HepG2 (cell line): ENCODE measurements around the gene ANK3. TPM values are rescaled to one million over a fixed set of nuclear protein-coding genes. Genes with fewer than 3 reads are reported as not detected.

Source experiments
- ATAC-seq: fragments of 200-7000 bp; cut with Tn5 transposase; 3 replicates; pipeline ENCODE4 v1.9.1; 2020; ENCODE audit warnings: mild to moderate bottlenecking, moderate library complexity
- BruUV-seq: library from RNA; stranded (reverse); fragments of 400-500 nt; replicated peaks from 2 replicates; lab custom pipeline; 2021; lab: Mats Ljungman, UMichigan
- CTCF ChIA-PET: fragments of 300-600 bp; formaldehyde crosslinking; extraction: SDS; loops from one replicate; lab custom pipeline; 2021; ENCODE audit warnings: low total read pairs, inconsistent platforms, low intra/inter-chr PET ratio; lab: Yijun Ruan, JAX
- POLR2A ChIA-PET: fragments of 350-600 bp; sonication (Branson Sonifier 250); formaldehyde crosslinking; loops from one replicate; lab custom pipeline; 2020; ENCODE audit warnings: antibody characterized with exemption, inconsistent platforms; lab: Yijun Ruan, JAX
- DNase-seq: peaks from one replicate; pipeline ENCODE4 v3.0.0-alpha.2; 2015; ENCODE audit warnings: low spot score
- FAIRE-seq: peaks from 3 replicates; lab custom pipeline; 2011; peaks lifted over from hg19 to GRCh38; lab: Jason Lieb, UNC
- H2AFZ ChIP-seq: one replicate; pipeline ENCODE4 v1.6.1; 2011; ENCODE audit warnings: low read length, inconsistent platforms
- H3K27ac ChIP-seq: fragments of 300-600 bp; 3 replicates; pipeline ENCODE4 v1.8.0; 2011; ENCODE audit warnings: mixed run types, mild to moderate bottlenecking, mixed read lengths, low read length, inconsistent platforms; ENCODE audit not compliant: insufficient read depth; ENCODE audit errors: extremely low read length
- H3K27me3 ChIP-seq, 2 experiments: fragments of 200-600 bp in 1 of 2; 2 replicates in 1 of 2; 3 replicates in 1 of 2; pipeline versions ENCODE4 v1.6.0 to v1.8.0; 2011; ENCODE audit warnings: low read length in 2 of 2, mild to moderate bottlenecking in 2 of 2, moderate library complexity in 2 of 2, inconsistent platforms in 1 of 2; ENCODE audit not compliant: insufficient read depth in 2 of 2, control insufficient read depth in 1 of 2
- H3K36me3 ChIP-seq, 2 experiments: fragments of 200-600 bp in 1 of 2; replicated peaks in 1 of 2; 2 replicates in 1 of 2; 3 replicates in 1 of 2; pipeline versions ENCODE4 v1.5.1 to v1.8.0; 2011; ENCODE audit warnings: low read length in 2 of 2, inconsistent platforms in 1 of 2; ENCODE audit not compliant: insufficient read depth in 2 of 2, control insufficient read depth in 1 of 2
- H3K4me1 ChIP-seq: 2 replicates; pipeline ENCODE4 v1.5.1; 2012; ENCODE audit warnings: low read length, inconsistent platforms; ENCODE audit not compliant: insufficient read depth
- H3K4me2 ChIP-seq: 2 replicates; pipeline ENCODE4 v1.6.0; 2011; ENCODE audit warnings: low read depth, low read length, inconsistent platforms
- H3K4me3 ChIP-seq, 3 experiments: fragments of 200-600 bp in 1 of 3; sonication (generic), shearing (Covaris generic) in 1 of 3; replicated peaks in 1 of 3; 2 replicates each; pipeline ENCODE4 v1.5.1; 2011 to 2016; ENCODE audit warnings: low read length in 3 of 3, inconsistent platforms in 2 of 3, low read depth in 2 of 3, mild to moderate bottlenecking in 2 of 3, control low read depth in 1 of 3, mixed read lengths in 1 of 3; ENCODE audit not compliant: insufficient read depth in 1 of 3
- H3K79me2 ChIP-seq: one replicate; pipeline ENCODE4 v1.6.1; 2011; ENCODE audit warnings: low read length, inconsistent platforms; ENCODE audit not compliant: insufficient read depth
- H3K9ac ChIP-seq: 2 replicates; pipeline ENCODE4 v1.6.0; 2011; ENCODE audit warnings: mild to moderate bottlenecking, low read depth, low read length, inconsistent platforms; ENCODE audit not compliant: insufficient read depth
- H3K9me3 ChIP-seq: 2 replicates; pipeline ENCODE4 v1.5.1; 2012; ENCODE audit warnings: mild to moderate bottlenecking, low read length
- H4K20me1 ChIP-seq: 2 replicates; pipeline ENCODE4 v1.6.0; 2011; ENCODE audit warnings: inconsistent platforms, mild to moderate bottlenecking, low read length, moderate library complexity; ENCODE audit not compliant: insufficient read depth
- CTCF ChIP-seq: sonication (generic); formaldehyde crosslinking; IDR thresholded peaks from 2 replicates; pipeline ENCODE4 v1.5.0; 2020; ENCODE audit warnings: mild to moderate bottlenecking, missing genetic modification reagents, moderate library complexity
- GTF2F1 ChIP-seq: fragments of 150-350 bp; IDR thresholded peaks from 2 replicates; pipeline ENCODE4 v1.6.1; 2014; ENCODE audit warnings: low read length
- HDAC2 ChIP-seq: sonication (generic); formaldehyde crosslinking; IDR thresholded peaks from 2 replicates; pipeline ENCODE4 v1.4.0; 2020; ENCODE audit warnings: missing genetic modification reagents
- JARID2 ChIP-seq: sonication (generic); formaldehyde crosslinking; IDR thresholded peaks from 2 replicates; pipeline ENCODE4 v1.8.1; 2023; ENCODE audit warnings: missing genetic modification reagents, inconsistent platforms; ENCODE audit not compliant: insufficient replicate concordance
- SMC3 ChIP-seq: IDR thresholded peaks from 2 replicates; pipeline ENCODE4 v1.6.1; 2011; ENCODE audit warnings: low read length, improper control_type of control experiment
- SRY ChIP-seq: sonication (generic); formaldehyde crosslinking; IDR thresholded peaks from 2 replicates; pipeline ENCODE4 v1.8.0; 2022; ENCODE audit warnings: mild to moderate bottlenecking, missing genetic modification reagents
- THRA ChIP-seq: sonication (generic); formaldehyde crosslinking; IDR thresholded peaks from 2 replicates; pipeline ENCODE4 v1.4.0; 2020; ENCODE audit warnings: missing genetic modification reagents, borderline replicate concordance
- TRAFD1 ChIP-seq: sonication (generic); formaldehyde crosslinking; IDR thresholded peaks from 2 replicates; pipeline ENCODE4 v1.5.1; 2020; ENCODE audit warnings: missing genetic modification reagents, mild to moderate bottlenecking, borderline replicate concordance
- WGBS: methylation state at CpG from one replicate; pipeline ENCODE4 v1.1.6; 2017; ENCODE audit warnings: low lambda C conversion rate; 5-methylcytosine and 5-hydroxymethylcytosine counted together
- in situ Hi-C: cut with HindIII; loops from 2 replicates; pipeline ENCODE4 v1.10.0; 2017; ENCODE audit warnings: low pct_unique_long_range_greater_than_20kb; ENCODE audit not compliant: extremely low pct_ligation_motif_present
- intact Hi-C: fragments of 100-400 bp; cut with micrococcal nuclease; formaldehyde crosslinking; loops from one replicate; pipeline ENCODE4 v1.10.0; 2022; ENCODE audit not compliant: unreplicated experiment
- polyA plus RNA-seq, 8 experiments: library from polyadenylated mRNA; depleted of rRNA in 3 of 8; stranded (reverse) in 7 of 8; unstranded in 1 of 8; fragments of >200 nt; fragmentation: Illumina TruSeq in 4 of 8; extraction: Trizol in 4 of 8; gene quantifications; 2 replicates each; pipeline versions ENCODE4 v1.2.1 to v1.2.3, GENCODE V29; 2011 to 2016; ENCODE audit warnings: low read depth in 4 of 8, missing spikeins in 1 of 8, mixed read lengths in 1 of 8; ENCODE audit not compliant: insufficient read depth in 1 of 8
- total RNA-seq, 5 experiments: library from RNA; depleted of rRNA; stranded (reverse); fragments of >200 nt; fragmentation: Illumina TruSeq; extraction: Trizol; gene quantifications; 2 replicates each; pipeline ENCODE4 v1.2.3, GENCODE V29; 2016; ENCODE audit warnings: low read depth in 1 of 5

Gene ANK3
- total and polyA plus RNA-seq, 2 of the 13 experiments (the other 11 are each of a cell fraction or from before 2014, with no cell fraction given): not detected

DNA sequence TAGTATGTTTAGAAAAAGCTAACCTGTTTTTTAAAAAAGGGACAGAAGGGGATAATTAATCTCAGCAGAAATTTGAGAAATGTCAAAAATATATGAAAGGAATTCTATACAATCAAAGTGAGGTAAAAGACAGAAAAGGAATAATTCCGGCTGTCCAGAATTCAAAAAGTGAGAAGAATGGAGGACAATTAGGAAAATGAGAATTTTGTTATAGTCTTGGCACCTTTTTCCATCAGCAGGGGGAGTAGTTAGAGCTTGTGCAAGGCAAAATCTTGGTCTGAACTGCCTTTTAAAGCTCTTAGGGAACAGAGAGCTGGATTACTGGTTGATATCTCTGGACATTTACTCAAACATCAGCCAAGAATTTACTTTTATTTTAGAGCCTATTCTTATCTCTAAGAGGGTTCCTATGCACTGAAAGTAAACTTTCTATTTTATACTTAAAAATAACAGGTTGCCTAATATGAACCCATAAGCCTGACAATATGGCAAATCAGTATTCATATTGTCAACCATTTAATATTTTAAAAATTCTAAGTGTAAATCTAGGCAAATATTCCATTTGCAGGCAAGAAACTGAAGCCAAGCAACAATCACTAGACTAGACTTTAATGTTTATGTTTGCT is 185.6 kb downstream of the ANK3 start:
- in situ Hi-C loops: loop anchor here (10.0 kb wide), 1 partner anchor 231 kb away; no protein-coding TSS in a partner anchor
- H2AFZ ChIP-seq: no peak overlapping the region
- H3K4me1 ChIP-seq: no peaks in the 10 kb centered on the region
- H3K27ac ChIP-seq: no peak overlapping the region
- no peaks in the 10 kb centered on the region for H3K36me3 ChIP-seq
- BruUV-seq: no TSS peak
- no peaks in the 10 kb centered on the region for H3K79me2 ChIP-seq
- no peak overlapping the region for H3K4me2 ChIP-seq
- ChIA-PET POLR2A (no interaction called here), CTCF (interaction anchor here (2.4 kb wide), 1 partner anchor 230 kb away, joined by 18 read pairs; no protein-coding TSS in a partner anchor)
- ATAC-seq (no peak), FAIRE-seq (no peak), DNase-seq (peak; percentile 5)
- intact Hi-C loops: loop anchor here (1.0 to 5.0 kb wide), 2 partner anchors 230 to 443 kb away; no protein-coding TSS in a partner anchor
- H3K27me3 ChIP-seq: no peaks in the 10 kb centered on the region
- H3K4me3 ChIP-seq: no peak overlapping the region
- no peak for TF ChIP-seq GTF2F1
- TF ChIP-seq SMC3: peak; percentile 49; the same call in 1 of the 2 replicates
- TF ChIP-seq JARID2: no peak
- TF ChIP-seq SRY (CRISPR knock-in tag): no peak
- TF ChIP-seq TRAFD1 (CRISPR knock-in tag): no peak
- no peak for TF ChIP-seq THRA
- no peak for TF ChIP-seq HDAC2 (CRISPR knock-in tag)
- TF ChIP-seq CTCF (CRISPR knock-in tag): peak; percentile 47
- TF ChIP-seq, all 625 proteins: peak for 2
- Histone ChIP-seq H3K9ac (no peak overlapping the region), H4K20me1 (no peaks in the 10 kb centered on the region), H3K9me3 (no peaks in the 10 kb centered on the region)
- 0% methylated on average over 1 of the region's 1 CpG for WGBS
